A549 (cell line): ENCODE measurements around the gene KIAA1210. TPM values are rescaled to one million over a fixed set of nuclear protein-coding genes. Genes with fewer than 3 reads are reported as not detected.

ENCODE experiments used
- ATAC-seq, 2 experiments: fragments of 200-7000 bp in 1 of 2; fragments of >200 bp in 1 of 2; cut with Nextera tagmentation in 1 of 2; cut with Tn5 transposase in 1 of 2; 3 replicates each; pipeline versions ENCODE4 v1.8.0 to v1.9.1; 2018 to 2020; ENCODE audit warnings: mild to moderate bottlenecking in 1 of 2, moderate library complexity in 1 of 2
- CTCF ChIA-PET: fragments of 300-600 bp; sonication (Branson Sonifier 250); formaldehyde crosslinking; extraction: SDS; loops from one replicate; lab custom pipeline; 2021; ENCODE audit warnings: antibody characterized with exemption, inconsistent platforms; lab: Yijun Ruan, JAX
- POLR2A ChIA-PET: fragments of 350-600 bp; formaldehyde crosslinking; extraction: SDS; loops from one replicate; lab custom pipeline; 2021; ENCODE audit warnings: antibody characterized with exemption, inconsistent platforms; lab: Yijun Ruan, JAX
- DNase-seq, 2 experiments: peaks; one replicate each; pipeline versions ENCODE4 v3.0.0 to v3.0.0-alpha.2; 2011 to 2016; ENCODE audit warnings: low read depth in 1 of 2, low spot score in 1 of 2
- FAIRE-seq: peaks from 2 replicates; lab custom pipeline; 2011; peaks lifted over from hg19 to GRCh38; lab: Jason Lieb, UNC
- H3K27ac ChIP-seq, 2 experiments: fragments of >200 bp; sonication (Bioruptor Twin); formaldehyde crosslinking; 3 replicates each; pipeline ENCODE4 v1.5.1; 2016 to 2017
- H3K4me1 ChIP-seq: fragments of >200 bp; sonication (Bioruptor Twin); formaldehyde crosslinking; 3 replicates; pipeline ENCODE4 v1.6.1; 2016
- H3K4me2 ChIP-seq: fragments of >200 bp; sonication (Bioruptor Twin); formaldehyde crosslinking; 3 replicates; pipeline ENCODE4 v1.6.1; 2016
- H3K4me3 ChIP-seq: fragments of >200 bp; sonication (Bioruptor Twin); formaldehyde crosslinking; 3 replicates; pipeline ENCODE4 v1.5.1; 2016
- H3K9me3 ChIP-seq: fragments of >200 bp; sonication (Bioruptor Twin); formaldehyde crosslinking; 3 replicates; pipeline ENCODE4 v1.6.1; 2016
- CBX2 ChIP-seq: fragments of 200-600 bp; sonication (generic); IDR thresholded peaks from 2 replicates; pipeline ENCODE4 v1.6.1; 2016; ENCODE audit warnings: low read depth, mild to moderate bottlenecking, borderline replicate concordance
- CEBPB ChIP-seq, 2 experiments: fragments of >200 bp in 1 of 2; sonication (Bioruptor Twin) in 1 of 2; formaldehyde crosslinking in 1 of 2; IDR thresholded peaks; 2 replicates each; pipeline ENCODE4 v1.6.1; 2012 to 2016
- CHD2 ChIP-seq: fragments of 150-350 bp; IDR thresholded peaks from 2 replicates; pipeline ENCODE4 v1.6.1; 2014; ENCODE audit warnings: low read length; ENCODE audit not compliant: partially characterized antibody
- E2F6 ChIP-seq: IDR thresholded peaks from 2 replicates; pipeline ENCODE4 v1.6.1; 2012; ENCODE audit warnings: low read depth, borderline replicate concordance
- ELK1 ChIP-seq: fragments of 150-350 bp; IDR thresholded peaks from 2 replicates; pipeline ENCODE4 v1.6.1; 2014; ENCODE audit warnings: low read depth, mild to moderate bottlenecking, low read length
- ESRRA ChIP-seq: fragments of 150-350 bp; IDR thresholded peaks from 2 replicates; pipeline ENCODE4 v1.6.1; 2014; ENCODE audit warnings: mild to moderate bottlenecking, low read length, borderline replicate concordance
- FOSL2 ChIP-seq, 2 experiments: fragments of 450-650 bp in 1 of 2; fragments of >200 bp in 1 of 2; sonication (Bioruptor Twin) in 1 of 2; formaldehyde crosslinking; IDR thresholded peaks; 2 replicates each; pipeline versions ENCODE4 v1.5.0 to v1.6.1; 2016 to 2020; ENCODE audit warnings: mild to moderate bottlenecking in 1 of 2, moderate library complexity in 1 of 2
- FOXS1 ChIP-seq: fragments of 250-450 bp; sonication (Bioruptor Pico); IDR thresholded peaks from 2 replicates; pipeline ENCODE4 v1.5.0; 2020; ENCODE audit warnings: mild to moderate bottlenecking, moderate library complexity
- GATA3 ChIP-seq: IDR thresholded peaks from 2 replicates; pipeline ENCODE4 v1.6.1; 2012; ENCODE audit warnings: borderline replicate concordance
- HOXA7 ChIP-seq: fragments of 250-450 bp; sonication (Bioruptor Pico); IDR thresholded peaks from 2 replicates; pipeline ENCODE4 v1.5.0; 2020; ENCODE audit warnings: mild to moderate bottlenecking, moderate library complexity
- HOXB13 ChIP-seq: fragments of 250-450 bp; sonication (Bioruptor Pico); IDR thresholded peaks from 2 replicates; pipeline ENCODE4 v1.5.0; 2020; ENCODE audit warnings: low read depth, mild to moderate bottlenecking, moderate library complexity
- HOXB5 ChIP-seq: fragments of 250-450 bp; sonication (Bioruptor Pico); IDR thresholded peaks from 2 replicates; pipeline ENCODE4 v1.5.0; 2020; ENCODE audit warnings: mild to moderate bottlenecking, moderate library complexity
- JUN ChIP-seq, 2 experiments: fragments of >200 bp; sonication (Bioruptor Twin); formaldehyde crosslinking; IDR thresholded peaks; 2 replicates in 1 of 2; 3 replicates in 1 of 2; pipeline ENCODE4 v1.6.1; 2016 to 2017
- JUNB ChIP-seq: fragments of >200 bp; sonication (Bioruptor Twin); formaldehyde crosslinking; IDR thresholded peaks from 2 replicates; pipeline ENCODE4 v1.6.1; 2016
- KDM5A ChIP-seq: fragments of 200-600 bp; sonication (generic); IDR thresholded peaks from 2 replicates; pipeline ENCODE4 v1.6.1; 2016; ENCODE audit warnings: antibody characterized with exemption, mild to moderate bottlenecking
- MAZ ChIP-seq: fragments of 150-350 bp; IDR thresholded peaks from 2 replicates; pipeline ENCODE4 v1.6.1; 2014; ENCODE audit warnings: antibody characterized with exemption, low read depth, low read length, borderline replicate concordance
- NPAS2 ChIP-seq: fragments of 250-450 bp; sonication (Bioruptor Pico); IDR thresholded peaks from 2 replicates; pipeline ENCODE4 v1.8.0; 2022; ENCODE audit warnings: mild to moderate bottlenecking, moderate library complexity, borderline replicate concordance
- NR3C1 ChIP-seq: fragments of >200 bp; sonication (Bioruptor Twin); formaldehyde crosslinking; IDR thresholded peaks from 3 replicates; pipeline ENCODE4 v1.6.1; 2017
- POLR2A ChIP-seq: IDR thresholded peaks from 2 replicates; pipeline ENCODE4 v1.6.1; 2012; ENCODE audit warnings: mild to moderate bottlenecking, low read length
- POLR2AphosphoS2 ChIP-seq: conservative IDR thresholded peaks from 2 replicates; pipeline ENCODE4 v1.6.1; 2012; ENCODE audit warnings: low read length, improper control_type of control experiment, inconsistent platforms
- RAD21 ChIP-seq, 2 experiments: fragments of >200 bp in 1 of 2; sonication (Bioruptor Twin) in 1 of 2; formaldehyde crosslinking in 1 of 2; IDR thresholded peaks in 1 of 2; conservative IDR thresholded peaks in 1 of 2; 2 replicates in 1 of 2; 3 replicates in 1 of 2; pipeline ENCODE4 v1.6.1; 2012 to 2018; ENCODE audit warnings: inconsistent platforms in 1 of 2
- RFX5 ChIP-seq: fragments of 450-650 bp; IDR thresholded peaks from 2 replicates; pipeline ENCODE4 v1.7.1; 2014; ENCODE audit warnings: antibody characterized with exemption, mild to moderate bottlenecking, moderate library complexity
- USF2 ChIP-seq: fragments of 450-650 bp; IDR thresholded peaks from 2 replicates; pipeline ENCODE4 v1.6.1; 2014; ENCODE audit warnings: antibody characterized with exemption
- ZC3H11A ChIP-seq: fragments of 450-650 bp; IDR thresholded peaks from 2 replicates; pipeline ENCODE4 v1.6.1; 2014; ENCODE audit warnings: antibody characterized with exemption, mild to moderate bottlenecking
- ZFP36 ChIP-seq: fragments of 450-650 bp; IDR thresholded peaks from 2 replicates; pipeline ENCODE4 v1.6.1; 2014; ENCODE audit warnings: borderline replicate concordance; ENCODE audit not compliant: partially characterized antibody
- ZNF302 ChIP-seq: fragments of 250-450 bp; sonication (Bioruptor Pico); IDR thresholded peaks from 2 replicates; pipeline ENCODE4 v1.9.0; 2021; ENCODE audit warnings: inconsistent platforms, mild to moderate bottlenecking, moderate library complexity
- WGBS: methylation state at CpG from one replicate; pipeline ENCODE4 v1.1.6; 2017; ENCODE audit errors: missing lambda C conversion rate; 5-methylcytosine and 5-hydroxymethylcytosine counted together
- polyA plus RNA-seq, 4 experiments: library from polyadenylated mRNA; depleted of rRNA in 3 of 4; stranded (reverse); fragments of >200 nt; fragmentation: RNase III in 1 of 4; extraction: RNeasy Plus Mini Kit Qiagen cat#74134 plus additional on column Dnase treatment in 1 of 4; gene quantifications; 2 replicates in 3 of 4; 3 replicates in 1 of 4; pipeline ENCODE4 v1.2.3, GENCODE V29; 2011 to 2017
- TF ChIP-seq, protein P1 (sequence below): IDR thresholded peaks from 2 replicates; pipeline ENCODE4 v1.6.1; 2012
- TF ChIP-seq, protein P2 (sequence below): IDR thresholded peaks from 2 replicates; pipeline ENCODE4 v1.6.1; 2012

Gene KIAA1210
- polyA plus RNA-seq, 2 of the 4 experiments (the other 2 are of a cell fraction) = 0.01 TPM; not detected in 1

GRCh38 chrX:119155416-119156035 lies 27.9 kb upstream of the KIAA1210 start:
- POLR2A ChIA-PET = no interaction called here
- DNase-seq = peak; percentile 18 to 47
- Histone ChIP-seq H3K27ac (peak overlapping the region; percentile 49 to 57; a peak in 5 of 6 replicates), H3K4me3 (no peak overlapping the region), H3K9me3 (no peaks in the 10 kb centered on the region), H3K4me2 (peak overlapping the region; percentile 51), H3K4me1 (peaks cover 16% of the 10 kb centered on the region)
- peak; percentile 84 to 93; a peak in 5 of 6 replicates for ATAC-seq
- FAIRE-seq = peak; percentile 86
- 64% methylated on average over 6 of the region's 6 CpGs for WGBS
- CTCF ChIA-PET = no interaction called here
- no peak for TF ChIP-seq GATA3
- TF ChIP-seq MAZ = no peak
- no peak for TF ChIP-seq CHD2
- TF ChIP-seq ESRRA = no peak
- no peak for TF ChIP-seq HOXA7
- peak; percentile 71 to 87; a peak in 3 of 4 replicates for TF ChIP-seq CEBPB (IDR thresholded peaks at IDR 0.05)
- TF ChIP-seq JUNB = no peak
- no peak for TF ChIP-seq NPAS2 (CRISPR knock-in tag)
- TF ChIP-seq ELK1 = no peak
- TF ChIP-seq HOXB5 (CRISPR knock-in tag) = no peak
- no peak for TF ChIP-seq NR3C1
- TF ChIP-seq CBX2 = no peak
- no peak; the same call in 1 of the 2 replicates for TF ChIP-seq FOSL2 (IDR thresholded peaks at IDR 0.05)
- TF ChIP-seq FOSL2 (CRISPR knock-in tag; IDR thresholded peaks at IDR 0.05) = peak; percentile 55
- TF ChIP-seq JUN (IDR thresholded peaks at IDR 0.05) = no peak
- no peak for TF ChIP-seq HOXB13 (CRISPR knock-in tag)
- TF ChIP-seq, all 56 proteins: peak for 2

GRCh38 chrX:119151051-119151380 lies 23.4 kb upstream of the KIAA1210 start:
- Histone ChIP-seq H3K9me3 (no peaks in the 10 kb centered on the region), H3K4me3 (no peak overlapping the region), H3K27ac (no peak overlapping the region), H3K4me2 (no peak overlapping the region), H3K4me1 (peaks cover 19% of the 10 kb centered on the region)
- no peak for FAIRE-seq
- WGBS = 76% methylated on average over 7 of the region's 9 CpGs
- POLR2A ChIA-PET = no interaction called here
- ATAC-seq = no peak
- no peak for DNase-seq
- TF ChIP-seq ZFP36 (no peak), CBX2 (no peak), KDM5A (no peak), FOXS1 (no peak), ESRRA (no peak), RAD21 (conservative IDR thresholded peaks at IDR 0.05 in 1 of 2, IDR thresholded peaks at IDR 0.05 in 1 of 2) (no peak), ZC3H11A (no peak)
- CTCF ChIA-PET = interaction anchor here (3.0 kb wide), 1 partner anchor 67 kb away, joined by 6 read pairs; no protein-coding TSS in a partner anchor

- Histone ChIP-seq H3K9me3 (no peaks in the 10 kb centered on the region), H3K27ac (no peak overlapping the region), H3K4me3 (no peak overlapping the region), H3K4me2 (no peak overlapping the region), H3K4me1 (peaks cover 13% of the 10 kb centered on the region)
- WGBS = 70% methylated on average over 28 of the region's 42 CpGs
- POLR2A ChIA-PET = no interaction called here
- FAIRE-seq (no peak), ATAC-seq (no peak), DNase-seq (no peak)
- CTCF ChIA-PET = interaction anchor here (3.0 kb wide), 1 partner anchor 68 kb away, joined by 6 read pairs; no protein-coding TSS in a partner anchor
- TF ChIP-seq E2F6 (no peak), ZFP36 (no peak), POLR2A (no peak), KDM5A (no peak), POLR2AphosphoS2 (no peak), RAD21 (conservative IDR thresholded peaks at IDR 0.05 in 1 of 2, IDR thresholded peaks at IDR 0.05 in 1 of 2) (no peak), ZNF302 (CRISPR knock-in tag) (no peak), USF2 (no peak), HOXB13 (CRISPR knock-in tag) (no peak), RFX5 (no peak), MAZ (no peak), HOXB5 (CRISPR knock-in tag) (no peak), CBX2 (no peak)
- TF ChIP-seq, protein P1, sequence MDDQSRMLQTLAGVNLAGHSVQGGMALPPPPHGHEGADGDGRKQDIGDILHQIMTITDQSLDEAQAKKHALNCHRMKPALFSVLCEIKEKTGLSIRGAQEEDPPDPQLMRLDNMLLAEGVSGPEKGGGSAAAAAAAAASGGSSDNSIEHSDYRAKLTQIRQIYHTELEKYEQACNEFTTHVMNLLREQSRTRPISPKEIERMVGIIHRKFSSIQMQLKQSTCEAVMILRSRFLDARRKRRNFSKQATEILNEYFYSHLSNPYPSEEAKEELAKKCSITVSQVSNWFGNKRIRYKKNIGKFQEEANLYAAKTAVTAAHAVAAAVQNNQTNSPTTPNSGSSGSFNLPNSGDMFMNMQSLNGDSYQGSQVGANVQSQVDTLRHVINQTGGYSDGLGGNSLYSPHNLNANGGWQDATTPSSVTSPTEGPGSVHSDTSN = no peak
- TF ChIP-seq, protein P2, sequence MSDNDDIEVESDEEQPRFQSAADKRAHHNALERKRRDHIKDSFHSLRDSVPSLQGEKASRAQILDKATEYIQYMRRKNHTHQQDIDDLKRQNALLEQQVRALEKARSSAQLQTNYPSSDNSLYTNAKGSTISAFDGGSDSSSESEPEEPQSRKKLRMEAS = no peak
Observed at GRCh38 chrX:119150163-119151050, 22.8 kb upstream of the KIAA1210 start.
